HUES6 (cell line): Measurements from ENCODE around the gene PRXL2A.

Experiments
- H3K27ac ChIP-seq: 2 replicates; pipeline ENCODE4 v1.7.0; 2013; ENCODE audit warnings: low read depth, mild to moderate bottlenecking, low read length, inconsistent platforms
- H3K27me3 ChIP-seq: 2 replicates; pipeline ENCODE4 v1.6.1; 2013; ENCODE audit warnings: low read length; ENCODE audit not compliant: control insufficient read depth, insufficient read depth
- H3K36me3 ChIP-seq: 2 replicates; pipeline ENCODE4 v1.6.1; 2013; ENCODE audit warnings: low read length; ENCODE audit not compliant: control insufficient read depth, insufficient read depth
- H3K4me1 ChIP-seq: 2 replicates; pipeline ENCODE4 v1.6.1; 2013; ENCODE audit warnings: low read length; ENCODE audit not compliant: control insufficient read depth, insufficient read depth
- H3K4me3 ChIP-seq: 2 replicates; pipeline ENCODE4 v1.5.1; 2013; ENCODE audit warnings: low read depth, low read length
- H3K9ac ChIP-seq: one replicate; pipeline ENCODE4 v1.6.1; 2013; ENCODE audit warnings: mild to moderate bottlenecking, low read length
- H3K9me3 ChIP-seq: 2 replicates; pipeline ENCODE4 v1.6.1; 2013; ENCODE audit warnings: low read depth, low read length; ENCODE audit not compliant: control insufficient read depth, insufficient read depth

PRXL2A gene

DNA sequence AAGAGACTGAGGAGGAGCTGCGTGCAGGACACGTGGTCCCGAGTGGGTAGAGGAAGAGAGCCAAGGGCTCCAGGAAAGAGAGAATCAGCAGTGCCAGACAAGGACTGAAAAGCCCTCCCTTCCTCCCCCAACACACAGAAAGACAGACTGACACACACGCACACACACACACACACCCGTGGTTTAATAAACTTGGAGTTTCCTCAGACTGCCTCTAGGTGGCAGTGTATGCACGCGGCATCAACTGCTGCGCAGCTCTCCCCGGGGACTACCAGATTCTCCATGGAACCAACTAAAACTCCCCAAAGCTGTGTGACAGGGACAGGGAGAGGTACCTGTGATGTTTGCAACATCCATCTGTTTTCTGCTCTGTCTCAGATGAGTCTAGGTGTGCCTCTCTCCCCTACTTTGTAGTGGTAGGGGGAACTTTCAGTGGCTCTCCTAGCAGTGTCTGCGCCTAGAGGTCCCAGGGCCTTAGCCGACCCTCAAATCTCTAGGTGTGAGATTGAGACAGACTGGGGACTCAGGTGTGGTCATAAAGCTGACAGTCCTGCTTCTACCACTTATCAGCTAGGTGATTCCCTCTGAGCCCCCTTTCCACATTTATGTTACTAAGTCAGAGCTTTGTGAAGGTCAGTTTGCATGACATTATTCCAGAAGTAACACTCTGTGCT lies 36.4 kb downstream of the PRXL2A start:
- Histone ChIP-seq H3K27ac (no peak overlapping the region), H3K36me3 (no peaks in the 10 kb centered on the region), H3K27me3 (no peaks in the 10 kb centered on the region), H3K9me3 (no peaks in the 10 kb centered on the region), H3K4me1 (peaks cover 4% of the 10 kb centered on the region; the same call in 1 of the 2 replicates), H3K9ac (no peak overlapping the region), H3K4me3 (no peak overlapping the region)

- Histone ChIP-seq H3K36me3 (no peaks in the 10 kb centered on the region), H3K9me3 (peaks cover 3% of the 10 kb centered on the region; the same call in 1 of the 2 replicates), H3K4me3 (no peak overlapping the region), H3K27me3 (0 out of 2 replicates have a peak, but pooled peaks cover 5% of the 10 kb centered on the region), H3K9ac (no peak overlapping the region), H3K4me1 (peaks cover 4% of the 10 kb centered on the region; the same call in 1 of the 2 replicates), H3K27ac (no peak overlapping the region)
These were observed 39.3 kb downstream of the PRXL2A start for GRCh38 chr10:80447436-80448190.

DNA sequence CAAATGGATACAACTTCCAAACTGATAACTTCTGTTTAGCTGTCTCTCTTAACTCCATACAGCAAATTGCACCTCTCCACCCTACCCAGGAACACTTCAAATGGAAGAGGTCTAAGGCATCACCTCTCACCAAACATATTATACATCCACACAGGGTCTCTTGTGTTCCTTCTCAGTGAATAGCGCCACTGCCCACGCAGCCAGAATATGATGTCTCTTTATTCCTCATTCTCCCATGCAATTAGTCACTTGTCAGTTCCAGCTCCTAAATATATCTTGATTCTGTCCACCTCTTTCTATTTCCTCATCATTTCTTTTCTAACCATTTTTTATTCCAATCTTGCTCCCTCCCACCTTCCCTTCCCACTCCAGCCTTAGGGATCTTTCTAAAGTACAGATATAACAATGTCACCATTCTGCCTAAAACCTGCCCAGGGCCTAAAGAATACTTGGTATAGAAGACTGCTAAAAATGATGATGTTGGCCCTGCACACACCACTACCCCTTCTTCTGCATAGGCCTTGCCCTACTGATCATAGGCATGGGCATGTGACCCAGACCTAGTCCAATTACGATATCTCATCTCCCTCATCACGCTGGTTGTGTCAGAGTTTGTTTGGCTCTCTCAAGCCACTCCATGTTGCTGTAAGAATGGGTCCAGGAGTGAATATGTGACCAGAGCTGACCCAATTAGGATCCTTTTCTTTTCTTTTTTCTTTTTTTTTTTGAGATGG lies 40.0 kb downstream of the PRXL2A start:
- Histone ChIP-seq H3K9me3 (peaks cover 3% of the 10 kb centered on the region; the same call in 1 of the 2 replicates), H3K27me3 (0 out of 2 replicates have a peak, but pooled peaks cover 5% of the 10 kb centered on the region), H3K36me3 (no peaks in the 10 kb centered on the region), H3K27ac (no peak overlapping the region), H3K4me1 (peaks cover 9% of the 10 kb centered on the region; the same call in 1 of the 2 replicates), H3K9ac (no peak overlapping the region), H3K4me3 (no peak overlapping the region)

DNA sequence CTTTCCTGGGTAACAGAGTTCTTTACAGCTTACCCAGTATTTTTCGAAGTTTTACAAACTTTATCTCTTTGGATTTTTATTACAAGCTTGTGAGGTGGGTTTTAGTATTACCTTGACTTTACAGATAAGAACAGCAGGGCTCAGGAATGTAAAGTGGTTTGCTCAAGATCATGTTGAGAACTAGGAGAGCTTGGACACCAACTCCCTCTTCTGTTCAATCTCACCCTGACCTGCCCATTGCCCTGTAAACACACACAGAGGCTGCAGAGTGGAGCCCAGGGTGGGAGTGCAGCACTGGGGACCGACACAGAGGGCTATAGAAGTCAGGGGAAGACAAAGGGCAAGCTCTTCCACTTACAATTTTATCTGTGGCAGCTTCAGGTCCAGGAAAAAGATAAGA lies 41.2 kb downstream of the PRXL2A start:
- H3K36me3 ChIP-seq, result no peaks in the 10 kb centered on the region
- H3K27ac ChIP-seq, result no peak overlapping the region
- H3K27me3 ChIP-seq, result 0 out of 2 replicates have a peak, but pooled peaks cover 5% of the 10 kb centered on the region
- H3K4me1 ChIP-seq, result peaks cover 7% of the 10 kb centered on the region; the same call in 1 of the 2 replicates
- no peak overlapping the region for H3K9ac ChIP-seq
- no peak overlapping the region for H3K4me3 ChIP-seq
- peaks cover 3% of the 10 kb centered on the region; the same call in 1 of the 2 replicates for H3K9me3 ChIP-seq

- no peak overlapping the region for H3K9ac ChIP-seq
- H3K27me3 ChIP-seq, result 0 out of 2 replicates have a peak, but pooled peaks cover 7% of the 10 kb centered on the region
- H3K36me3 ChIP-seq, result no peaks in the 10 kb centered on the region
- H3K27ac ChIP-seq, result no peak overlapping the region
- peaks cover 3% of the 10 kb centered on the region; the same call in 1 of the 2 replicates for H3K9me3 ChIP-seq
- H3K4me1 ChIP-seq, result peaks cover 15% of the 10 kb centered on the region
- H3K4me3 ChIP-seq, result no peak overlapping the region
These were observed 42.8 kb downstream of the PRXL2A start for GRCh38 chr10:80451132-80451531.

GRCh38 chr10:80452069-80452468 lies 43.7 kb downstream of the PRXL2A start:
- H3K9ac ChIP-seq, result no peak overlapping the region
- no peak overlapping the region for H3K4me3 ChIP-seq
- no peak overlapping the region for H3K27ac ChIP-seq
- H3K4me1 ChIP-seq, result peaks cover 17% of the 10 kb centered on the region
- H3K36me3 ChIP-seq, result no peaks in the 10 kb centered on the region
- peaks cover 3% of the 10 kb centered on the region; the same call in 1 of the 2 replicates for H3K9me3 ChIP-seq
- H3K27me3 ChIP-seq, result 0 out of 2 replicates have a peak, but pooled peaks cover 7% of the 10 kb centered on the region

- Histone ChIP-seq H3K4me1 (peaks cover 20% of the 10 kb centered on the region), H3K27ac (no peak overlapping the region), H3K36me3 (no peaks in the 10 kb centered on the region), H3K9ac (no peak overlapping the region), H3K9me3 (peaks cover 3% of the 10 kb centered on the region; the same call in 1 of the 2 replicates), H3K4me3 (no peak overlapping the region), H3K27me3 (0 out of 2 replicates have a peak, but pooled peaks cover 7% of the 10 kb centered on the region)
These were observed 44.3 kb downstream of the PRXL2A start for GRCh38 chr10:80452640-80453039.

- no peak overlapping the region for H3K27ac ChIP-seq
- H3K4me3 ChIP-seq, result peak overlapping the region; percentile 63
- peak overlapping the region; percentile 67 for H3K9ac ChIP-seq
- no peaks in the 10 kb centered on the region for H3K36me3 ChIP-seq
- H3K9me3 ChIP-seq, result peaks cover 3% of the 10 kb centered on the region; the same call in 1 of the 2 replicates
- H3K27me3 ChIP-seq, result 0 out of 2 replicates have a peak, but pooled peaks cover 7% of the 10 kb centered on the region
- H3K4me1 ChIP-seq, result peaks cover 26% of the 10 kb centered on the region
These were observed 44.9 kb downstream of the PRXL2A start for GRCh38 chr10:80453056-80453841.

- peaks cover 33% of the 10 kb centered on the region for H3K4me1 ChIP-seq
- 0 out of 2 replicates have a peak, but pooled peaks cover 7% of the 10 kb centered on the region for H3K27me3 ChIP-seq
- H3K27ac ChIP-seq, result peak within 1 kb of the TSS; percentile 94; the same call in 1 of the 2 replicates
- no peaks in the 10 kb centered on the region for H3K36me3 ChIP-seq
- peak within 1 kb of the TSS; percentile 86 for H3K9ac ChIP-seq
- H3K9me3 ChIP-seq, result peaks cover 3% of the 10 kb centered on the region; the same call in 1 of the 2 replicates
- peak within 1 kb of the TSS; percentile 84 for H3K4me3 ChIP-seq
These were observed 45.6 kb downstream of the PRXL2A start, which contains the start of gene TSPAN14 for GRCh38 chr10:80453842-80454512. TSPAN14 (plus strand) TSS chr10:80454310; CDS start chr10:80489234, 34,924 bp downstream.
